NCI-H345 treated with DMSO at 0.1 percent for 48 hours (cell line): ENCODE results near the gene IGFBPL1.
A peak's percentile ranks its signal among the peaks of the same experiment; 100 is the strongest.
"Not testable (repeated sequence)": the region's sequence is repeated elsewhere in the genome, so short reads cannot be mapped to it uniquely, and the experiment has no call there.

Experiments
- DNase-seq: peaks from one replicate; lab custom pipeline; 2025; ENCODE audit not compliant: unreplicated experiment; lab: John Stamatoyannopoulos, UW

The IGFBPL1 gene

DNA sequence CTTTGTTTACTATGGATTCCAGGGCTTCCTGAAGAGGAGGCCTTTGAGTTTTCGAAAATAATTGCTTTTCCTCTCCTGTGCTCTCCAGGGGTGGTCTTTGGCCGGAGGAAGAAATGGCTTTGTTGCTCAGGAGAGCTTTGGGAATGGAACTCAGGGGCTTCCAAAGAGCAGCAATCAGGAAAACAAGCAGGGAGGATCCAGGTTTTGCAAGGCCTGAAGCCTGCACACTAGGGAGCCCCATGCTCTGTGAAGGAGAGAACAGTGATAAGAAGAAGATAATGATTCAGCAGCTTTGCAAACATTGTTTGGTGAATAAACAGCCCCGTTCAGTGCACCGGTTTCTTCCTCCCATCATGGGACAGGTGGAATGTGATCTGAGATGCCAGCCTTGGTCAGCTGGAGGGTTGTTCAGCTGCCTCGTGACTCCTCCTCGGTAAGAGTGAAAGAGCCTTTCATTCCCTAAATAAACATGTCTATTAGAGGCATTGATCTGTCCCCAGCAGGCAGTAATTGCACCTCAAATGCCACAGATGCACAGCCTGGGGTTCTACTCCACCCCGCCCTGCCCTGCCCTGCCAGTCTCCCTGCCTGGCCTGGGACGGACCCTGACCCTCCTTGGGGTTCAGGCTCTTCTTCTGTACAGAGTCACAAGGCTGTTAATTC lies 43.3 kb downstream of the IGFBPL1 start:
- peak; percentile 78 for DNase-seq

DNA sequence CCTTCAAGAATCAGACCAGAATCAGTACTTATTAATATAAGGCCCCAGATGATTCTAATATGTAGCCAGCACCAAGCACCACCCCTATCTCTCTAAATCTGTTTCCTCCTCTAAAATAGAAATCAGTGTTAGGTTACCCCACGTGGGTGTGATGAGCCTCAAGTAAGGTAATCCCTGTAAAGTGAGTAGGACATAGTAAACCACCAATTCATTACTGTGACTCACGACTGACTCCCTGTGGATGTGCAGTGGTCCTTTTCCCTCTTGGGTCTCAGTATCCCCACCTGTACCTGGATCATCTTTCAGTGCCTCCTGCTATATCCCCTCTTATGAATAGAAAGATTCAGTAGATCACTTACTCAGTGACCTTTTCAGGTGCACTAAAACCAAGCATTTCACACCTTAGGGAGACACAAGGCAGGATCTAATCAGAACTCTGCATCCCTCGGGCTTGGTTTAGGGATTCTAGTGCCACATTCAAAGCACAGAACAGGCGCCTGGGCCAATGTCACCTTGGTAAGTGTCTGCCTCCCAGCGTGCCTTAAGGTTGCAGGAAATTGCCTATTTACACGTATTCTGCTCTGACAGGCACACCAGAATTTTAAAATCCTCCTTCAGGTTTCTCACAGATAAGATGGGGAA lies 43.9 kb downstream of the IGFBPL1 start:
- DNase-seq: no peak

DNA sequence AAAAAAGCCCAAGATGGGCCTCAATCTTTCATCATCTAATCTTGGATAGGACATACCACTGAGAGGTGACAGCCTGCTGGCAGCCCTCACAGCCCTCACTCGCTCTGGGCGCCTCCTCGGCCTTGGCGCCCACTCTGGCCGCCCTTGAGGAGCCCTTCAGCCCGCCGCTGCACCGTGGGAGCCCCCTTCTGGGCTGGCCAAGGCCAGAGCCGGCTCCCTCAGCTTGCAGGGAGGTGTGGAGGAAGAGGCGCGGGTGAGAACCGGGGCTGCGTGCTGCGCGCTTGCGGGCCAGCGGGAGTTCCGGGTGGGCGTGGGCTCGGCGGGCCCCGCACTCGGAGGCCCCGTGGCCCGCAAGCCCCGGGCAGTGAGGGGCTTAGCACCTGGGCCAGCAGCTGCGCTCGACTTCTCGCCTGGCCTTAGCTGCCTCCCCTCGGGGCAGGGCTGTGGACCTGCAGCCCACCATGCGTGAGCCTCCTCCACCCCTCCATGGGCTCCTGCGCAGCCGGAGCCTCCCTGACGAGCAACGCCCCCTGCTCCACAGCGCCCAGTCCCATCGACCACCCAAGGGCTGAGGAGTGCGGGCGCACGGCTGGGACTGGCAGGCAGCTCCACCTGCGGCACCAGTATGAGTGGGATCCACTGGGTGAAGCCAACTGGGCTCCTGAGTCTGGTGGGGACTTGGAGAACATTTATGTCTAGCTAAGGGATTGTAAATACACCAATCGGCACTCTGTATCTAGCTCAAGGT lies 46.7 kb downstream of the IGFBPL1 start:
- DNase-seq: not testable (repeated sequence)

DNA sequence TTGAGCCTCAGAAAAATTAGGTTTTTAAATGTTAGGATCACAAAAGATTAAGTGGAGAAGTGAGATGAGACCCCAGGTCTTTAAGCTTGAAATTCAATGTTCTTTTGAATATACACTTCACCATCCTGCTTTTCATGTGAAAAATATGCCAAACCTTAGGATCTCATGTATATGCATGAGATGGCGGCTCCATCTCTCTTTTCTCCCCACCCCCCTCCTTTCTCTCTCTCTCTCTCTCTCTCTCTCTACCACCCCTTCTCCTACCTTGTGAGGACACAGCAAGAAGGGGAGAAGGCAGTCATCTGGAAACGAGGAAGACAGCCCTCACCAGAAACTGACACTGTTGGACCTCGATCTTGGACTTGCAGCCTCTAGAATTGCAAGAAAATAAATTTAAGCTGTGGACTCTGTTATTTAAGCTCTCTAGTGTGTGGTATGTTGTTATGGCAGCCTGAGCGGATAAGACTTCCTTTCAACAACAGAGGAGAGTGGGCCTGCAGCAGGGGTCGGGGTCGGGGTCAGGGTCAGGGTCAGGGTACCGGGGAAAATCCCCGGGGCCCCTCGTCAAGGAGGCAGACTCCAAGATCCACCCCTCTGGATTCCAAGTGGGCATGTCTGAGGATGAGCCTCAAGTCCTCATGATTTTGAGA lies 48.1 kb downstream of the IGFBPL1 start:
- DNase-seq: no peak

DNA sequence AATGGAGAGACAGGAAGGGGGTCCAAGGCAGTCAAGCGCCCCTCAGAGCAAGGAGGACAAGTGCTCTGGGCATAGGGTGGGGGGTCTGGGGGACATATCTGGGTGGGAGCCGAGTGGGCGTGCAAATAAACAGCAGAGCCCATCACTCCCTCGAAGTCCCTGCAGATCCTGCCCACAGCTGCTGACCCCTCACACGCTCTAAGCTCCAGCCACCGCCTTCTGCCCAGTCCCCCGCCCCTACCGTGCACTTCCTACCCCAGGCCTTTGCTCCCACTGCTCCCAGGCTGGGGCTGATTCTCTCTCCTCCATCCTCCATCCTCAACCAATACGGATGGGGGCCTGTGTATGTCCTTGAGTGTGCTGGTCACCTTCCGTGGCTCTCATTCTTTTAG lies 48.7 kb downstream of the IGFBPL1 start:
- no peak for DNase-seq

DNA sequence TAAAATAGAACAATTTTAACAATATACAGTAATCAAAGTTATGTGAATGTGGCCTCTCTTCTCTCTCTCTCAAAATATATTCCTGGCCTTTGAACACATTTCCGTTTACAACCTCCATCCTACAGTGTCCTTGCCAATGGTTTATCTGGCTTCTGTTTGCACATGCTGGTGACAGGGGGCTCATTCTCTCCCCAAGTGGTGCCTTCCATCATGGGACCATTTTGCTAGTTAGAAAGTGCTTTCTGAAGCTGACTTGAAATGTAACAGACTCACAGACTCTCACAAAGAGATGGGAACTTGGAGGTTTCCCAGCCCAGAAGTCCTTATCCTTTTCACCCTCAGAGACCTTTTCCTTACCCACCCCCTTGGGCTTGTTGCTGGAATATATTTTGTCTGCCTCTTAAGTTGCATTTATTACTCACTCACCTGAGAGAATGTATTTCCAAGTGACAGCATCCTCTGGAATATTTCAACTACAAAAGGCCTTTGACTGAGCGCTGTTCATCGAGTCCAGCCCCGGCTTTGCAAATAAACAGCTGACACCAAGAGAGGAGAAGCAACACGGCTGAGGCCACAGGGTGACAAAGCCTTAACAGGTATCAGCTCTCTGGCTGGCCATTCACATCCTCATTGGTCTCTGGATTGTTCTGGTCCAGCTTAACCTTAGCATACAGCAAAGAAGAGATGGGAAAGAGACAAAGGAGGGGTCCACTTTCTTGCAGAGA lies 49.2 kb downstream of the IGFBPL1 start:
- DNase-seq: no peak

DNA sequence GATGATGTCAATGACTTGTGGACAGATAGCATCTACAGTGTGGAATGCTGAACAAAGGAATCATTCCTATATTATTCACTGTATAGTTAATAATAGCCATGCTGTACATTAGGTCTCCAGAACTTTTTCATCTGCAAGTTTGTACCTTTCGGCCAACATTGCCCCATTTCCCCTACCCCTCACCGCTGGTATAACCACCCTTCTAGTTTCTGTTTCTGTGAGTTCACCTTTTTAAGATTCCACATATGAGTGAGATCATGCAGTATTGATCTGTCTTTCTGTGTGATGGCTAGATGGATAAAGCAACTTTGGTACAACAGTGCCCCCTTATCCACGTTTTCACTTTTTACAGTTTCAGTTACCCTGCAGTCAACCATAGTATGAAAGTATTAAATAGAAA lies 50.6 kb downstream of the IGFBPL1 start:
- no peak for DNase-seq

DNA sequence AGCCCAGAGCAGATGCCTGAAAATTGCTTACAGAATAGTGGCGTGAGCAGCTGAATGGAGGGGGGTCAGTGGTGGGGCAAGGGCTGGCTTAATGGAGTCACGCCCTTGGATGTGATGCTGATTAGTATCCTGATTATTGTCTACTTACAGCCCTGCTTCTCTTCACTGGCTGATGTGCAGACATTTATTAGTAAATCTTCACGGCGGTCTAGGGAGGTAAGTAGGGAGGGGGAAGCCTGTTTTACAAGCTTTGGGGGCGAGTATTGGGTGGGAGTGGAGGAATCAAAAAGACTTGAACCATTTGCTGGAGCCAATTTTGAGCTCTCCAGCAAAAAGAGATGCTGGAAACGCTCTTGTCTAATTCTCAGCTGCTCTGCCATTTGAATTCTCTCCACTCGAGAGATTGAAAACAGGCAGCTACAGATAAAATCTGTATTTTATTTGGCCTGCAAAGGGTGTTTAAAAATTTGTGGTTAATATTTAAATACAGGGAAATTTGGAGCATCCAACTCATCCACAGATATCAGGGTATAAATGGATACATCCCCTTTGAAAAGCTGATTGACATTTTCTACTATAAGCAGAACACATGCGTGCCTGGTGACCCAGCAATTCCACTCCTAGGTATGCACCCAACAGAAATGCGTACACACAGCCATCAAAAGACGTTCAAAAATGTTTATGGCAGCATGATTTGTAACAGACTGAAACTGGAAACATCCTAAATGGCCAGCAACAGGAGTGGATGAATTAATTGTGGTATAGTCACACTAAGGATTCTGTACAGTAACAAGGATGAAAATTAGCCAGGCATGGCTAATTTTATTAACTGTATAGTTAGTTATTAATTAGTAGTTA lies 51.3 kb downstream of the IGFBPL1 start:
- DNase-seq: no peak

DNA sequence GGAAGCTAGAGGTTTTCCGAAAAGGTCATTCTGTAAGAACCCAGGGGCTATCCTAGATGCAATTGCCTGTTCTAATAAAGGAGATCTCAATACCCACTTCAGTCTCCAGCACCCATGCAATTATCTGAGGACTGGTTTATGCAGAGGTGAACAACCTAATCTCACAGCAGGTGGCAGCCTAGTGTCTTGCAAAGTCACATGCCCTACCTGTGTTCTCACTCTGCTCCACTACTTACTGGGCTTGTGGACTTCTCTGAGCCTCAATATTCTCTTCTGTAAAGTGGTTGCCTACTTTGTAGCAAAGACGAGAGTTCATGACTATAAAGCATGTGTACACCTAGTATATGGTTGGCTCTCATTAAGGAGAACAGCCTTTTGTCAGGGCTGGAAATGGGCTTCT lies 52.8 kb downstream of the IGFBPL1 start:
- DNase-seq: no peak

DNA sequence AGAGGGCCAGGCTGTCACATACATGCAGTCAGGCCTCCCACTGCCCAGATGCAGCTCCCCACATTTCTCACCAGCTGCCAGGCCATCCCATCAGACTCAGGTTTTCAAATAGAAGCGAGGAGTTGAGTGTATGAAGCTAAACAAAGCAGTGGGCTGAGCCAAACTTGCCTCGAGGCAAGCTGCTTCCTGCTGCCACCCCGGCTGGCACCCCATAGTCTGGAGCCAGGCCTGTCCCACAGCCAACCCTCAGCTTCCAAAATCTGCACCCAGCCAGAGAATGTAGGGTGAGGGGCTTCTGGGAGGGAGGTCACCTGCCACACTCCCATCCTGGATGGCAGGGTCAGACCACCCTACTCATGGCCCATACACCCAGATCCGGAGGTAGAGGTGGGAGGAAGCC lies 54.1 kb downstream of the IGFBPL1 start:
- no peak for DNase-seq

DNA sequence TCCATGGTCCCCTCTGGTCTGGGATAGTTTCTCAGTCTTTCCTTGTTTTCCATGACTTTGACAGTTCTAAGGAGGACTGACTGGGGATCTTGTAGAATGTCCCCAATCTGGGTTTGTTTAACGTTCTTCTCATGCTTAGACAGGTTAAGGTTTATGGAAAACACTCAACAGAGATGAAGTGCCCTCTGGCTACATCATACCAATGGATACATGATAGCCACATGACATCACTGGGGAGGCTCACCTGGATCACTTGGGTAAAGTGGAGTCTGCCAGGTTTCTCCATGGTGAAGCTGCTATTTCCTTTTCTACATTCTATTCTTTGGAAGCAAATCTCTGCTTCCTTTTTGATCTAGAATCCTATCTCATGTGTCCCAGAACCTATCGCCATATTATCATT lies 55.5 kb downstream of the IGFBPL1 start:
- no peak for DNase-seq

DNA sequence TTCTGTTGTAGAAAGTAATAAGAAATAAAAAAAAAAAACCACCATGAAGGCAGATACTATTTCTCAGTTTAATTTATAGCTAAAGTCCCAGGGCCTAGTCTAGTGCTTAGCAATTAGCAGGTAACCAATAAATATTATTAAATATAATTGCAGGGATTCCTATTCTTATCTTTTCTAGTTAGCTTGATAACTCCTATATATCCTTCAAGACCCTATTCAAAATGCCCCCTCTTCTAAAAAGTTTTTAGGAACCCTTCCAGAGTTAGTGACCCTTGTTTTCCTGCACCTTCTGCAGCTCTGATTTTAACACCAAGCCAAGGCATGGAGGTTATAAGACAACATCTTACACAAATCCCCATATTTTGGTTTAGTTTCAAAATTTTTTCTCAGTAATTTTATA lies 56.4 kb downstream of the IGFBPL1 start:
- DNase-seq: no peak

DNA sequence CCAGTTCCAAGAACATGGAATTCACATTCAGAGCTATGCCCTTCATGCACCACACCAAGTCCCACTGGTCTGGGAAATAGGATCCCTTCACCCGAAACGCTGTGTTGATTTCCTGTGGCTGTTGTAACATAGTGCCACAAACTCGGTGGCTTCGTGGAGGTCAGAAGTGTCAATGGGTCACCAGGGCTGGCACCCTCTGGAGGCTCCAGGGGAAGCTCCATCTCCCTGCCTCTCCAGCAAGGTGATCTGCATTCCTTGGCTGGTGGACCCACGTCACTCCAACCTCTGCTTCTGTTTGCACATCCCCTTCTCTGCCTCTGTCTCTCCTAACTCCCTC lies 60.7 kb downstream of the IGFBPL1 start:
- no peak for DNase-seq

DNA sequence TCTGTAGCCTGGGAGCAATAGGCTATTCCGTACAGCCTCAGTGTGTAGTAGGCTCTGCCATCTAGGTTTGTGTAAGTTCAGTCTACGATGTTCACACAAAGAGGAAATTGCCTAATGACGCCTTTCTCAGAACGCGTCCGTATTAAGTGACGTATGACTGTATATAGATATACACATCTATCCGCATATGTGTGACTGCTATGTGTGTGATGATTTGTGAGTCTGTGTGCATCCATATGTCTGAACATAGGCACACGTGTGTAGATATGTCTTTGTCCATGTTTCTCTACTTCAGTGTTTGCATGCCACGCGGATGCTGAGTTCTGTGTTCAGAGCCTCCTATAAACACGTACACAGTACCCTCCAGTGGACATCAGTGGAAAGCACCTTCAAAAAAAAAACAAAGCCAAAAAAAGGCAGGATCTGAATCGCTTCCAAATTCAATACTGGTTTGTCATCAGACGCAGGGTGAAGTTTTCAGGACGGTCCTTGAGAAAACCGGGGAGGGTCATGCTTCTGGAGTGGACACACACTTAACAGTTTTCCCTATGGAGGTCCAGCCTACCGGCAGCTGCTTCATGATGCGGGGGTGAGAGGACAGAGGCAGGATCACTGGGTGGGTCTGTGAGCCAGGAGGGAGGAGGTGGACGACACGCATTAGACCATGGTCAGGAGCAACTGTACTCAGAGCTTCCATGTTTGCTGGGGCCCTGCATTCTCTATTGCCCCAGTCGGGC lies 61.2 kb downstream of the IGFBPL1 start:
- peak; percentile 36 for DNase-seq

DNA sequence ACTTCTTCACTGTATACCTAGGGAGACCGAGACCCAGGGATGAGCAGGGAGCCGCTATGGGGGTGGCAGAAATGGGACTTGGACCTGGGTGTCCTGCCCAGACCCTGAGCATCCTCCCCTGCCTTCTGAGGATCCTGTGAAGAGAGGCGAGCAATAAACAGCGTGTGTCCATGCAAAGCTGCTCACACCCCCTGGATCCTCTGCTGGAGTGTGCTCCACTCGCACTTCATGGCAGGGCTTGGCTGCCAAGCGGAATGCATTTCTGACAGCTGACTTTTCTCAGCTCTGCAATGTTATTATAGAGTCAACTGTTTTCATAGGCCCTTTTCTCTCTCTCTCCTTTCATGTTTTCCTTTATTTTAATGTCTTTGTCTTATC lies 62.8 kb downstream of the IGFBPL1 start:
- DNase-seq: peak; percentile 52

DNA sequence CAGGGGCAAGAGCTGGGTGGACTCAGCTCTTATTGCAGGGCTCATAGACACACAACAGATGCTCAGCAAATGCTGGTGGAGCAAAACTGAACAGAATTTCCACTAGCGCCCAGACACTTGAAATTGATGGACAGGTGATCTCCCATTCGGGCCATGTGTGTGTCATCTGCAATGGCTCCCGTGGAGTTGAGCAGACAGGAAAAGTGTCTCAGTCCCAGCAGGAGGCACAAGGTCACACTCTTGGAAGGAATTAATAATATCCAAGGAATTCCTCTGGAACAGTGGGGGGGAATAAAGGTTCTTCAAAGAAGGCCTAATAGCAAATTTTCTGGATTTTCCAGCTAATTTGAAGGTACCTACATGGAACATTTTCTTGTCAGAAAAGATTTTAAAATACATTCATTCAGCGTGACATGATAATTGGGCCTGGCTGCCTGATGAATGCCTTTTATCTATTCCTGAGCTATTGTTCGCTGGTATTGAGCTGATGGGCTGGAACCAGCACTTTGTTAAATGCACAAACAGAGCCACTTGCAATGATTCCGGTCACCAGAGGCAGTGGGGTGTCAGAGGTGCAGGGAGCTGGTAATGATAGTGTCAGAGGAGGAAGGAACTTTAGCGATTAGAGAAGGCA lies 63.3 kb downstream of the IGFBPL1 start:
- DNase-seq: peak; percentile 55

DNA sequence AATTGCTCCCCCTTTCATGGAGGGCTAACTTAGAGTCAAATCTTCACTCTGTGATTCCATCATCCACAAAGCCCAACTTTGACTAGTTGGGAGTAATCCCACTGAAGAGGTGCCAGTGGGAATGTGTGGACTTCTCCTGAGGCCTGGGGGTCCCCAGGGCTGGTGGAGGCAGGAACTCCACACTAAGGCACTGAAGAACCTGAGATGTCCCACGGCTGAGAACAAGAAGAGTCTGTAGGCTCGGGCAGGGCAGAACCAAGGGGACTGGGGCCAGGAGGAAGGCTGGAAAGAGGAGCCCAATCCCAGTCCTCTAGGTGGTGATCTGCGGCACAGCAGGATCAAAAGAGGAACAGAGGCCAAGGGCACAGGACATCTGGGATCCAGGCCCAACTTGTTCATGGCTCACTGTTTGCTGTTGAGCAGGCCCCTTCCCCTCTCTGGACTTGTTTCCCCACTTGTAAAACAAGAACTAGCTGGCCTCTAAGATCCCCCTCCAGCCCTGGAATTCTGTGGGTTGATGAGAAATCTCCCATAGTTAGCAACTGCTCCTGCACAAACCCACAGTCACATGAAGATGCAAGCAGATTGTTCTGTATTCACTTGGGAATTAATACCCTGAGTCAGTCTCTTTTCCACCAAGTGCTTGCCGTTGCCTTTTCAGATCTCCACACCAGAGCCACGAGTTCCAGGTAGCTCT lies 64.4 kb downstream of the IGFBPL1 start:
- DNase-seq: no peak

DNA sequence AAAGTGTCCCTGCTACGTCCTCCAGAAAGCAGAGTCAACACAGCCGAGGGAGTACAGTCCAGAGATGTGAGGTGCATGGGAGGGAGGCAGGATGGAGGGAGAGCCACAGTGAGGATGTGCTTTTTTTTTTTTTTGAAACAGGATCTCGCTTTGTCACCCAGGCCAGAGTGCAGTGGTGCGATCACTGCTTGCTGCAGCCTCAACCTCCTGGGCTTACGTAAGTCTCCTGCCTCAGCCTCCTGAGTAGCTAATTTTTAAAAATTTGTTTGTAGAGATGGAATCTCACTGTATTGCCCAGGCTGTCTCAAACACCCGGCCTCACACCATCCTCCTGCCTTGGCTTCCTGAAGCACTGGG lies 65.0 kb downstream of the IGFBPL1 start:
- no peak for DNase-seq
